NCI-H1417 (cell line): ENCODE data around the gene TCIRG1.
A peak's percentile ranks its signal among the peaks of the same experiment; 100 is the strongest.

Source experiments
- DNase-seq, 3 experiments: peaks; one replicate each; lab custom pipeline; 2025; lab: John Stamatoyannopoulos, UW

Gene TCIRG1

DNA sequence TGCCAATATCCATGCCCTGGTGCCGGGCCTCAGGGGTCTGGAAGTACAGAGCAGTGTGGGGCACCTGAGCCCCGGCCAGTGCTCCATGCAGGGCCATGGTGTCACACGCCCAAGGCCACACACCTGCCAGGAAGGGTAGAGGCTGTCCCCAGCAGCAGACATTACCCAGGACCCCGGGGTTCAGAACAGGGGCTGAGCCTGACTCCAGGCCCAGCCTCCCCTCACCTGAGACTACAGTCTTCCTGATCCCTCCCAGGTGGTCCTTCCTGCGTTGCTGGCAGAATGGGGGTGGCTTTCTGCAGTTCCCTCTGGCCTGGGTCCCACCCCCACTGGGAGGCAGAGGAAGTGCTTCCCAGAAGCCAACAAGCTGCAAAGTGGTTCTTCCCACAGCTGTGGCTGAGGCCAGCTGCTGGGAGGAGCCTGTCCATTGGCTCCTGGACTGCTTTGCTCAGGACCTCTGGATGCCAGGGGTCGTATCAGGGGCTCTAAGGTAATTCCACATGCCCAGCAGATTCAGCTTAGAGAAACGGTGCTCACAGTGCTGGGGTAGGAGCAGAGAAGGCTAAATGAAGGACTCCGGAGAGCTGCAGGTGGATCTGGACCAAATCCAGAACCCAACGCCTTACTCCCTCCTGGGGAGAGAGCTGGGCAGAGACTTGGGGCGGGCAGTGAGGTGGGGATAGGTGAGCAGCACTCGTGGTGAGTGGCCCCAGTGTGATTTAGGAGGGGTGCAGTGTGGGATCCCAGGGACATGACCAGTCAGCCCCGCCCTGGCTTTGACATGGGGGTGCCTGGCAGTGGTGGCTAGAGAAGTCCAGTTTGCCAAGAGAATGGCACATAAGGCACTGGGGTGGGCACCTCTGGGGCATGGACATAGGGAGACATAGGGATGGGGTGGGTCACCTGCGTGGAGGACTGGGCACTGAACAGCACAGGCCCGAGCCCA is 12.6 kb downstream of the TCIRG1 start:
- no peak for DNase-seq

DNA sequence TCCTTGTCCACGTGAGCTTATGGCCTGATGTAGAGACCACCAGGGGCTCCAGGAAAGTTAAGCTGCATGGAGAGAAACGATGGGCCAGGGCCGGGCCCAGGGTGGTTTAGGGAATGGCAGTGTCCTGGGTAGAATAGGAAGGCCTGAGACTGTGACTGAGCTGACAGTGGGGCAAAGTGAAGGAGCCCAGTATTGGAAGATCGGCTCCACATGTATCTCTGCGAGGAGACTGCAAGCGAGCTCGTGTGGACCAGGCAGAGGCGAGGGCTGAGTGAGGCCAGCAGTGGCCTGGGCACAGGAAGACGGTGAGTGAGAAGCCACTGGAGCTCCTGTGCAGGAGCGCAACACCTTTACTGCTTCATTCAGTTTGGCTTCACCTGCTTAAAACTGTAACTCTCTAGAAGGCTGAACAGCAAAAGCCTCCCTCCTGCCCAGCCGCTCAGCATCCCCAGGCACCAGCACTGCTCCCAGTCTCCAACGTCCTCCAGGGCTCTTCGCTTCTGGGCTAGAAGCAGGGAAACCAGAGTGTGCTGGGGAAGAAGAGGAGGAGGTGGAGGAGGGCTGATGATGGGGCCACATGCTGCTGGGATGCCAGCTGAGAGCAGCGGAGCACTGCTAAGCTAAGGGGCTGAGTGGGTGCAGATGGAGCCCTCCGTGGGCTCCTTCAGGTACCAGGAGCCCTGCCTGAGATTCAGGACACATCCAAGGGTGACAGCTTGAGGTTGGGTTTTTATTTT is 13.5 kb downstream of the TCIRG1 start:
- no peak for DNase-seq

DNA sequence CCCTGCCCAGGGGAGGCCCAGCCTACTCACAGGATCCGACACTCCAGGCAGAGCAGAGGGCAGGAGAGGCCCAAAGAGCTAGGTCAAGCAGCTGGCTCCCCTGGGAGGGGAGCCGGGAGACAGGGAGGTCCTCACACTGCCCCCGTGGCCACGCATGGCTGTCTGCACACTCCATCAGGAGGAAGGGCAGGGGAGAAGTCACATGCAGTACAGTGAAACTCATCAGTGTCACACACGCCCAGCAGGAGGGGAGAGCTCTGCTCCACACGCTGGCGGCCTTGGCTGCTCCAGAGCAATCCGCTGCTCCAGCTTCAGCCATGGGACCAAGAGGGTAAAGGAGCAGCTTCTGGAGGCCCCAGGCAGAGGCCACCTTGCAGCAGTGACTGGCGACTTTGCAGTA is 14.3 kb downstream of the TCIRG1 start:
- DNase-seq, result no peak

DNA sequence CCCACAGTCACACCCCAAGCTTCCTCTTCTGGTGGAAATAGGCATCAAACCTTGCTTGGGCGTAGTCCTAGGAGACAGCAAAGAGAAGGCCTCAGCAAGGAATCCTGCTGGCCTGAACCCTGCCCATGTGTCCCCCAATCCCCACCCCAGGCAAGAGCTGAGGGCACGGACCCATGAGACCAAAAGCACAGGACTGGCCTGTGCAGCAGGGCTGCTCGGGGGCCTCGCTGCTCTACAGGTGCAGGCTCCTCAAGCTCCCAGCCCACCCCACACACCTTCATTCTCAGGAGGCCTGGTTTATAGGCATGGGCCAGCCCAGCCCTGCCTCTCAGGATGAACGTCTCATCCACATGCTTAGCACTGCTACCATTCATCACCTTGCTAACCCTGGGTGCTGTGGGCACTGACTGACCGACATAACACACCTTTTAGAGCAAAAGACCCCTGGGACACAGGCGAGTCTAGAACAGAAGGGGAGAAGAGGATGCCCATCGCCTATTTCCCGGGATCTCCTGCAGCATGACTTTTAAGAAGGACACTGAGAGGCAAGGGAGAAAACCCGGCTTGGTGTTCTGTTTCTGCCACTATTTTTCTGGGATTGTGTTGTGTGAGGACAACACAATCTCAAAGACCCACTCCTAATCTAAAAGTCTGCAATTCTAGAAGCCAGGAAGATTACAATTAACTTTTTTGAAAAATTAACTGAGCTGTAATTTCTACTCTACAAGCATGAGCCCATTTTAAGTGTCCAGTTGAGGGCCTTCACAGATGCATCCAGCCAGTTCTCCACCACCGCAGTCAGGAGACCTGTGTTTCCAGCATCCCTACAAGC is 15.4 kb downstream of the TCIRG1 start:
- no peak for DNase-seq

DNA sequence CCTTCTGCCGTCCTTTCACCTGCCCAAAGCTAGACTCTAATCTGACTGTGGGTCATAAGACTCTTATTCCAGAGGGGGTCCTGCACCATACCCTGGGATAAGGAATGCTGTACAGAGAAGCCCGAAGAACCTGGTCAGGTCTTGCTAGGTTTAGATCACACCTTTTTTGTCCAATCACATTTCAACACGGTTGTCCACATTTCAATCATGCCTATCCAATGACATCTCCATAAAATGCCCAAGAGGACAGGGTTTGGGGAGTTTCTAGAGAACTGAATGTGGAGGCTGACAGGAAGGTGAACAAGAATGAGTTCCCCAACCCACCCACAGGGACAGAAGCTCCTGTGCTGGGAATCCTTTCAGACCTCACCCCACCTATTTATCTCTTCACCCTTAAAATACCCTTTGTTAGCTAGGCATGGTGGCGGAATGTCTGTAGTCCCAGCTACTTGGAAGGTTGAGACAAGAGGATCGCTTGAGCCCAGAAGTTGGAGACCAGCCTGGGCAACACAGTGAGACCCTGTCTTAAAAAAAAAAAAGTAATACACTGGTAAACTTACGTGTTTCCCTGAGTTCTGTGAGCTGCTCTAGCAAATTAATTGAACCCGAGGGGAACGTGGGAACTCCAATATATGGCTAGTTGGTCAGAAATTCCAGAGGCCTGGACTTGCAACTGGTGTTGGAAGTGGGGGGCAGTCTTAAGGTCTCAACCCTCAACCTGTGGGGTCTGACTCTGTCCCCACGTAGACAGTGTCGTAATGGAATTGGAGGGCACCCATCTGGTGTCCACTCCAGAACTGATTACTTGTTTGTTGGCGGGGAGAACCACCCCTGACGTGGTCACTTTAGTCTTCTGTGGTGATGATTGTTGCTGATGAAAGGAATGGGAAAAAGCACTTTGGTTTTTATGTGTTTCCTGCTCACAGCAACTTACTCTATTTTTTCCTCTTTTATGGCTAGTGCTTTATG is 17.8 kb downstream of the TCIRG1 start:
- no peak for DNase-seq

DNA sequence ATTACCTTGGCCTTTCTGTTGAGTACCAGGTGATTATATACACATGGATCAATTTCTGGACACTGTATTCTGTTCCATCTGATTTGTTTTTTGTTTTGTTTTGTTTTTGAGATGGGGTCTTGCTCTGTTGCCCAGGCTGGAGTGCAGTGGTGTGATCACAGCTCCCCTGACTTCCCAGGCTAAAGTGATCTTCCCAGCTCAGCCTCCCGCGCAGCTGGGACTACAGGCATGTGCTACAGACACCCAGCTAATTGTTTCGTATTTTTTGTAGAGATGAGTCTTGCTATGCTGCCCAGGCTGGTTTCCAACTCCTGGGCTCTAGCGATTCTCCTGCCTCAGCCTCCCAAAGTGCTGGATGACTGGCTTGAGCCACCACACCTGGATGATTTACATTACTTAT is 19.0 kb downstream of the TCIRG1 start:
- no peak for DNase-seq

DNA sequence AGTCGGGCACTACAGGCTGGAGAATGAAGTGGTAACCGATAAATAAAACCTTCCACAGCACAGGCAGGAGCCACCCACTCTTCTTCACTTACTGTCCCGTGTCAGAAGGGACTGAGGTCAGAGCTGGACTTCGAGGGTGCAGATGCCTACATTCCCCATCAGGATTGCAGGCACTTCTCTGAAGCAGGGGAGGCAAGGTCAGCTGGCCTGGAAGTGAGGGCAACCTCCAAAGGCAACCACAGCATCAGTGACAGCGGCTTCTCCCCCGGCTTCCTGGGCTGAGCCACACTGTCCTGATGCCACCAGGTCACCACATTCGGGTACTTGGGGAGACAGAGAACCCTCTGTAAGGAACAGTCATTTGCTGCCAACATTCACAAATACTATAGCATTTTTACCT is 22.7 kb downstream of the TCIRG1 start:
- DNase-seq, result no peak

DNA sequence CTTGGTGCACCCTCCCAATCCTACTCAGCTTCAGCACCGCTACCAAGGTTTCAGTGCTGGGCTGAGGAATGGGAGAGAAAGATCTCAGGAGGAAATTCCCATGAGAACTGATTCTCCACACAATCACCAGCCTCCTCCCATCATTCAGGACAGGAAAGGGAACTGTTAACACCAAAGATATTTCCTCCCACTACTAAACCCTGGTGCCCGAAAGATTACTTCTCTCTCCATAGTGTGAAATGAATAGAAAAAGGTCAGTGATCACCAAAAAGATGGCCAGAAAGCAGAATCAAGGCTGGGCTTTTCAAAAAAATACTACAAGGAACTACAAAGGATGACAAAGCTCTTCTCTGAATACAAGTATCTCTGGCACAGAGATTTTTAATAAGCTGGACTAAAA is 26.1 kb downstream of the TCIRG1 start:
- DNase-seq, result no peak

DNA sequence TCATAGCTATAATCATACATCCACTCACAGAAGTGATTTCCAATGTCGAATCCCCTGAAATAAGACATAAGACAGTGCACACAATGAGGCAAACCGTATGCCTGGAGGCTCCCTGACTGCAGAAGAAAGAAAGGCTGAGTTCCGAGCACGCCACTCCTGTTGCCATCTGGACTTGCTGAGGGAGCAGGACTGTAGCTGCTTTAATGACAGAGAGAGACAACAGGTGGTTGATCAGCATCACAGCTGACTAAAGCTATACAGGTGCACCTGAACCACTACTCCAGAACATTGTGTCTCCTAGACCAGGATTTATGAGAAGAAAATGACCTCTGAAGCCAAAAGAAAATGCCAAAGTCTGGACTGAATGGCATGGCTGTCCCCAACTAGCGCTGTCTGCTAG is 27.0 kb downstream of the TCIRG1 start:
- no peak for DNase-seq

DNA sequence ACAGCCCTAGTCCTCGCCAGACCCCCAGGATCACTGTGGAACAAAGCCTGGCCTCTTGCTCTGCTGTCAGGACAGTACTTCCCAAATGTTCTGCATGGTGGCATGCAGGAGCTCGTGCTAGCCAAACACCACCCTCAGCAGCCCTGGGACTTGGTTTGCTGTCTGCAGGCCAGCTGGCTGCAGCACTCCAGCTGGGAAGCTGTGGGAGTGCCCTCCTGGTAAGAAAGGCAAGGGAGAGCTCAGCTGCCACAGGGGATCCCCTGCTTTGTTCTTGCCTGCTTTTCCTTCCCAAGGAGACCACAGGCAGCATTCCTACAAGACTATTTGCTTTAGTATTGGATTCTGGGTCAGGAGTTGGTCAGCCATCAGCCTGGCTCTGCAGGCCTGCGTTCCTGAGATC is 27.9 kb downstream of the TCIRG1 start:
- no peak for DNase-seq

DNA sequence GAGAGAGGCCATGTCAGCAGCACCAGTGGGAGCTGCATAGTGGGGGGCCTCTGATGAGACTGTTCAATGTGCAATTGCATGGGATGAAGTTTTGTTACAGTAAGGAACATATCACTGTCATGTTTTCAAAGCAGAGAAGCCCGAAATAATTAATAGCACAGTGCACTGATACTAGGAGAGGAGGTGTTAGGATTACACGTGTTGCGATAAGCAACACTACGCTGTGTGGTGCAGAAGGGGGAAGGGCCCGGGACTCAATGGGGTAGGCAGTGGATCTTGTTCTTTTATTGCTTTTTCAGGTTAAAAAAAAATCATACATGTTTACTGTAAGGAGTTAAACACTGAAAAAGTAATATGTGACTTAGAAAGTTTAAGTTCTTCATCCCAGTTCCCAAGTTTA is 29.2 kb downstream of the TCIRG1 start:
- no peak for DNase-seq

DNA sequence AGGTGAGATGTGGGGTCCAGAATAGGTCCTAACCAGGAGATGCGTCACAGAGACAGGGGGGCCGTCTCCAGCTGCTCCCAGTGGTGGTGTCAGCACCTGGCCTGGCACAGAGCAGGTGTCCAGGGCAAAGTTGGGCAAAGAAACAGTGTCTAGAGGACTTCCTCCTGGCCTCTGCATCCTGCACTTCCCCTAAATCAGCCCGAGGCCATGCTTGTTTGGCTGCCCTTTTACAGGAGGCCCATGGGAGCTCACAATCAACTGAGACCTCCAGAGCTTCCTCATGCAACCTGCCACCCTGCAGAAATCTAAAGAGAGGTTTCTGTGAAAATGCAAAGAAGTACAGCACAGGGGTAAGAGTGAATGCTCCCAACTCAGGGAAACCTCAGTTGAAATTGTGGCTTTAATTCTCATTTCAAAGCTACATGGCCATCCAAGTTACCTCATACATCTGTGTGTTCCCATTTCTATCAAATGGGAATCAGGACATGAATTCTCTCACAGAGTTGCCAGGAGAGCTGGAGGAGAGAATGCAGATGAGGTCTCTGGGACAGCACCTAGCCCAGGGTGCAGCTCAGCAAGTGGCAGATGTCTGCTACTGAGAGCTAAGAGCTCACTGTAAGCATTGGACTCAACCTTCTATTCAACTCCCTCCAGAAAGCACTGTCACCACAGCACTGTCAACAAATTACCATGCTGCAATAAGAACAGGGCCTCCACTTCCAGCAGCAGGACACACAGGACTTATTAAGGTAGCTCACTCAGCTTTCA is 32.6 kb downstream of the TCIRG1 start:
- no peak for DNase-seq

DNA sequence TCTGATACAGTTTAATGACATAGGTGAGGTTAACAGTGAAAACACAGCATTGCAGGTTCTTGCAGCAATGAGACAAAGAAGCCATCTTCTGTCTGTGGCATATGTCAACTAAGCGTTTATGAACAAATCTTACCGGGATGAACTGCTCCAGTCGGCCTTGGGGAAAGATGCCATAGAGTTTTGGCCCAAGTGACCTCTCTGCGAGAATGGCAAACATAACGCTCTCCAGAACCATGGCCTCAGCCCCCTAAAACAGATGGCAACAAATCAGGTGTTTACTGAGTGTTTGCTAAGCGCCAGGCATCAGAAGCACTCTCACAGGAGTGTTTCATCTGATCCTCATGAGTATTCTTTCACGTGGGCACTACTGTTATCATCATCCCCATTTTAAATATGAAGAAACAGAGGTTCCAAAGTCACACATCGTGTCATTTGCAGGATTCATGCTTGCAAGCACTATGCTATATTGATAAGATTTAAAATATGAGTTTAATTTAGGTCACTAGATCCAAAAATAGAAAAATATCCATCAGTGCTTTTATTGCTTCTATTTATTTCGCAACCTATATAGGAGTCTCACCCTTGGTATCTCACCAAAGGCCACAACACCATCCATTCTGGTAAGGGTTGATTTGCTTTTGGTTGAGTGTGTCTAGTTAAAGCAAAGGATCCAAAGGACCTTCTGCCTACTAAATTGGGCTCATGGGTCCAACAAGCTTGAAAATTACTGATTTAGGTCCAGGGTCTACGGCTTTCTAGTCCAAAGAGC is 35.9 kb downstream of the TCIRG1 start:
- no peak for DNase-seq

DNA sequence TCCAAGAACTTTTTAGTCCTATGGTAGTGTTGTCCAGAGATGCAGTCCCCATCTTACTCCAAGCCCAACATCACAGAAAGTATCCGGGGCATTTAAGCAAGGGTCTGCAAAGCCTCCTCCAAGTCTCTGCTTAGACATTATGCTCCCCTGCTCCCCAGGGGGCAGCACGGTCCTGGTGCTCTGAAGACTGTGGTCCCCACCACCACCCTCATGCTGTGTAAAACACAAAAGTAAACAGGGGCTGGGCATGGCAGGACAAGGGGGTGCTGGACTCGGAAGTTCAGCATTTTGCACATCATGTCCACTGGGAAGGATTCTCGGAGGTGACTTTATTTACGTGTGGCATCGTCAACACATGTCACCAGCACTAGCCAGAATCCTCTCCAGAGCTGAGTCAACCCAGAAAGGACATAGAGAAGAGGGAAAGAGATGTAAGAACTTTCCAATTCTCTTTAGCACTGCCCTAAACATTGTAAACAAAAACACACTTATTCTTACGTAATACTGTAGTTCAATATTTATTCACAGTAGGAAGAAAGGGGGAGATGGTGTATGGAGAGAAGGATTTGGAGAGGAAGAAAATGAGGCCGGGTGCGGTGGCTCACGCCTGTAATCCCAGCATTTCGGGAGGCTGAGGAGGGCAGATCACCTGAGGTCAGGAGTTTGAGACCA is 37.7 kb downstream of the TCIRG1 start:
- no peak for DNase-seq

DNA sequence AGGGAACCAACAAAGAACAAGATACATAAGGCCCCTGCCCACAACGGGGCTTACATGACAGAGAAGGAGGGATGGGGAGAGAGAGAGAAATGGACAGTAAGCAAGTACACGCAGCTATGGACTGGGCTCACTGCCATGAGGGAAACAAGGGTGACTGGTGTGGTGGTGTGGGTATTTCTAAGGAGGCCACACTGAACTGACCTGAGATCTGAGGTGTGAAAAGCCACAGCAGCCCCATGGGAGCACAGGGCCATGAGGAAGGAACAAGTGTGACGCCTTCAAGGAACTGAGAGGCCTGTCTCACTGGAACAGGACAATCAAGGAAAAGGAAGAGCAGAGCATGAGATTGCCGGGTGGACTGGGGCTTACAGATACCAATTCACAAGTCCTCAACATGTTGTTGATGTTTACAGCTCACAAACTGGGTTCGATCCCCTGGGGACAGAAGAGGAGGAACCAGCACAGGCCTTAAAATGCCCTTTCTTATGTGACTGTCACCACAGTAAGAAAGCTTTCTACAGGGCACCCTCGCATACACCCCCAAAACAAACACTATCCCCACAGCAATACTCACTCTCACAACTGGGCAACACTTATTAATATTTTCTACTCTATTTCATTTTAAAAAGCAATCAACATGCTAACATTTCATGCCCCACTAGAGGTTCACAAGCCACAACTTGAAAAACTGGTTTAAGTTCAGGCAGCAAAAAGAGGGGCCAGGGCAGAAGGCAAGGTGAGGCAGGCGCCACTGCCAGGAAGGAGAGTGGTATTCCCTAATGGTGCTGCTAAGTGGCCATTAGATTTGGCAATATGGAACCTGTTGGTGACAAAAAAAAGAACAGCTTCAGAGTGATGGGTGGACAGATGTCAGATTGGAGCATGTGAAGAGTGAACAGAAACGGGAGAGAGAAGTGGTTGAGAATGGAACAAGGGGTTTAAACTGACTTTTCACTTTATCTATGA is 39.1 kb downstream of the TCIRG1 start:
- no peak for DNase-seq

DNA sequence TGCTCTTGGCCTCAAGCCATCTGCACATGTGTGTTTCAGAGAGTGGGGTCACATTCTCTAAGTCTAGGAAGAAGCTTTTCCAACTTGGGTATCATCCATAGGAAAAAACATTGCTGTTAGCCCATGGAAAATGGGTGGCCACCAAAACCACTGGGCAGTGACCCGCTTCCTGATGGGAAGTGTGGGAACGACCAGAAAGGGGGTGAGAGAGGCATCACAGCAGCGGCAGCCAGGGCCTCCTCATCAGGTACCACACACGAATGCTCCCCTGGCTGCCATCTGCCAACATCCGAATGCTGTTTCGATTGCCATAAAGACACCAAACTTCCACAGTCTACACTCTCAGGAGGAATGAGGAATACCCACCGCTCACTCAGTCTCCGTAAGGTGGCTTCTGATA is 42.0 kb downstream of the TCIRG1 start:
- DNase-seq, result no peak

DNA sequence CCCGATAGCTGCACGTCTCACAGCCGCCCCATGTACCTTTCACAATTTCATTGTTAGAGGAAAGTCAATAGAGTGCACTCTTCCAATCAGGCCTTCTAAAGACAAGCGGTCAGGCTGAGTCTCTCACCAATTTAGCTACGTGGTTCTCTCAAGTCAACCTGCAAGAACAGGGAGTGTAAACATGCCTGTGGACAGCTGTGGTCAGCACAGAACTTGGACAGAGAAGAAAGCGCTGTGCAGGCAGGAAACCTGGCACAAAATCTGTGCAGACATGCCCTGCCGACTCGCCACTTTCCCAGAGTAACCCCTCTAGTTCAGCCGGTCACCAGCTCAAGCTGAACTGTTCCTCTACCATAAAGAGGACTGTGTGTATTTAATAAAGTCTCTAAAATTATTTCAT is 42.9 kb downstream of the TCIRG1 start:
- no peak for DNase-seq

DNA sequence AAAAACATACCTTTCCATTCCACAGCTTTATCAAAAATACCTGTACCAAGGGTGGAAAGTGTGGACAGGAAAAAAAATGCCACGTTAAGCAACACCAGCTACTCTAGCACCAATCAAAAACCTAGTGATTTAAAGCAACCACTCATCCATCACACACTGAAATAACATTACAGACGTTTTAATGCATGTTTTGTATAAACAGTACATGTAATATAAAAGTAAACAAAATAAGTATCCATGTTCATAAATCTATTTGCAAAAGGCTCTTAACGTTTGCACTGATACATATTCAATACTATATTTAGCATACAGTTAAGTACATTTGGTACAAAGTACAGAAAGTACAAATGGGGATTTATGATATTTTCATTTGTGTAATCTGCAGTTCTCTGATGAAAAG is 43.7 kb downstream of the TCIRG1 start:
- peak in 1 of 3 experiments; percentile 26 for DNase-seq
